GM12878 (cell line): Measurements from ENCODE around the gene ACD. TPM values are rescaled to one million over a fixed set of nuclear protein-coding genes. Genes with fewer than 3 reads are reported as not detected.

Experiments used
- BHLHE40 ChIP-seq, 2 experiments: fragments of 450-650 bp in 1 of 2; IDR thresholded peaks; 2 replicates each; pipeline ENCODE4 v1.6.1; 2011 to 2017; ENCODE audit warnings: low read depth in 2 of 2, borderline replicate concordance in 1 of 2, improper control_type of control experiment in 1 of 2, low read length in 1 of 2, mild to moderate bottlenecking in 1 of 2
- FOXM1 ChIP-seq: IDR thresholded peaks from 2 replicates; pipeline ENCODE4 v1.6.1; 2012; ENCODE audit warnings: low read depth, mild to moderate bottlenecking, inconsistent platforms, low read length, moderate library complexity
- MTA2 ChIP-seq: fragments of 450-650 bp; IDR thresholded peaks from 2 replicates; pipeline ENCODE4 v1.6.1; 2016; ENCODE audit warnings: low read depth, mild to moderate bottlenecking, moderate library complexity
- PML ChIP-seq: IDR thresholded peaks from 2 replicates; pipeline ENCODE4 v1.6.1; 2012; ENCODE audit warnings: low read length, inconsistent platforms
- RCOR1 ChIP-seq: conservative IDR thresholded peaks from 2 replicates; pipeline ENCODE4 v1.6.1; 2012; ENCODE audit warnings: low read depth, low read length, improper control_type of control experiment
- SIN3A ChIP-seq: IDR thresholded peaks from 2 replicates; pipeline ENCODE4 v1.6.1; 2012; ENCODE audit warnings: low read depth, low read length, improper control_type of control experiment
- TCF7 ChIP-seq: IDR thresholded peaks from 2 replicates; pipeline ENCODE4 v1.6.1; 2014; ENCODE audit warnings: antibody characterized with exemption, borderline replicate concordance
- ZNF217 ChIP-seq: fragments of 450-650 bp; IDR thresholded peaks from 2 replicates; pipeline ENCODE4 v1.6.1; 2017; ENCODE audit warnings: antibody characterized with exemption, mild to moderate bottlenecking
- ZNF274 ChIP-seq: IDR thresholded peaks from one replicate; pipeline ENCODE4 v1.8.0; 2011; ENCODE audit not compliant: insufficient read length, insufficient read depth
- polyA plus RNA-seq, 11 experiments: library from polyadenylated mRNA; depleted of rRNA in 4 of 11; unstranded in 6 of 11; stranded (reverse) in 5 of 11; fragments of >200 nt; fragmentation: Nextera tagmentation in 4 of 11; fragmentation: Illumina TruSeq in 1 of 11; extraction: Ambion mirVana in 4 of 11; extraction: Trizol in 1 of 11; gene quantifications; 1 replicate in 1 of 11; 2 replicates in 10 of 11; pipeline versions ENCODE4 v1.2.1 to v1.2.3, GENCODE V29; 2011 to 2016; ENCODE audit warnings: inconsistent platforms in 2 of 11, missing spikeins in 2 of 11, low read depth in 1 of 11
- total RNA-seq, 4 experiments: library from RNA; depleted of rRNA in 3 of 4; stranded (reverse); fragments of >200 nt in 3 of 4; fragmentation: Illumina TruSeq in 1 of 4; extraction: Trizol in 1 of 4; gene quantifications; 2 replicates each; pipeline versions ENCODE4 v1.2.1 to v1.2.3, GENCODE V29; 2013 to 2021
- TF ChIP-seq, protein P1 (sequence below): fragments of 450-650 bp; IDR thresholded peaks from 2 replicates; pipeline ENCODE4 v1.6.1; 2018; ENCODE audit warnings: borderline replicate concordance, mild to moderate bottlenecking; ENCODE audit not compliant: partially characterized antibody
- TF ChIP-seq, protein P2 (sequence below): IDR thresholded peaks from 2 replicates; pipeline ENCODE4 v1.6.1; 2012; ENCODE audit warnings: low read length, inconsistent platforms
- TF ChIP-seq, protein P3 (sequence below): IDR thresholded peaks from 2 replicates; pipeline ENCODE4 v1.6.1; 2012; ENCODE audit warnings: improper control_type of control experiment, low read depth, low read length; ENCODE audit not compliant: insufficient replicate concordance
- TF ChIP-seq, protein P4 (sequence below): IDR thresholded peaks from 2 replicates; pipeline ENCODE4 v1.6.1; 2011; ENCODE audit warnings: low read depth, mild to moderate bottlenecking, low read length, moderate library complexity, borderline replicate concordance; ENCODE audit errors: extremely low read depth
- TF ChIP-seq, protein P5 (sequence below): fragments of 450-650 bp; formaldehyde crosslinking; IDR thresholded peaks from 2 replicates; pipeline ENCODE4 v1.4.0; 2020; ENCODE audit warnings: mild to moderate bottlenecking, moderate library complexity

ACD gene
- total and polyA plus RNA-seq, 10 of the 15 experiments (the other 5 are each of a cell fraction or from before 2014, with no cell fraction given) = 2.9 to 46.7 (median 23.9) TPM

DNA sequence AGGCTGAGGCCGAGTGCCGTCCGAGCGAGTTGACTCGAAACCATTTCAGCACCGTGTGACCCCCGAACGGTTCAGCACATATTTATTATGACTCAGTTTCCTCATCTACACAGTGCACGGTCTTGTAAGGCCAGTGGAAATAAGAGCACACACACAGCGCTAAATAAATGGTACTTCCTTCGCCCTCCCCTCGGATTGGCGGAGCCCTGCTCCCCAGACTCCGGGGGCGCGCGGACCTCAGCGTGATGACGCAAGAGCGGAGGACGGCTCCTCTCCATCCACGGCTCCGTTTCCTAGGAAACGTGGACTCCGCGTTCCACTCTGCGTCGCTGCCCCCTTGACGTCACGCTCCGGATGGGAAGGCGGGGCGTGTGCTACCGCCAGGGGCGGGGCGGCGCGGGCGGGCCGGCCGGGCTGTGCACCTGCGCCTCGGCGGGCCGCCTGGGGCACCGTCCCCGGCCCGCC, 536 bp upstream of the ACD start, which contains the start of gene PARD6A (continued):
- TF ChIP-seq RCOR1 (no peak), FOXM1 (no peak), ZNF274 (no peak), ZNF217 (no peak), MTA2 (peak; percentile 41; the same call in 1 of the 2 replicates), TCF7 (no peak), BHLHE40 (IDR thresholded peaks at IDR 0.05; ENCODE audit: borderline replicate concordance in 1 of 2, low read depth in 2 of 2, low read length in 1 of 2) (peak in 1 of 2 experiments; percentile 51; a peak in 1 of 4 replicates), PML (no peak), SIN3A (peak; percentile 59; the same call in 1 of the 2 replicates)
- TF ChIP-seq, protein P1, sequence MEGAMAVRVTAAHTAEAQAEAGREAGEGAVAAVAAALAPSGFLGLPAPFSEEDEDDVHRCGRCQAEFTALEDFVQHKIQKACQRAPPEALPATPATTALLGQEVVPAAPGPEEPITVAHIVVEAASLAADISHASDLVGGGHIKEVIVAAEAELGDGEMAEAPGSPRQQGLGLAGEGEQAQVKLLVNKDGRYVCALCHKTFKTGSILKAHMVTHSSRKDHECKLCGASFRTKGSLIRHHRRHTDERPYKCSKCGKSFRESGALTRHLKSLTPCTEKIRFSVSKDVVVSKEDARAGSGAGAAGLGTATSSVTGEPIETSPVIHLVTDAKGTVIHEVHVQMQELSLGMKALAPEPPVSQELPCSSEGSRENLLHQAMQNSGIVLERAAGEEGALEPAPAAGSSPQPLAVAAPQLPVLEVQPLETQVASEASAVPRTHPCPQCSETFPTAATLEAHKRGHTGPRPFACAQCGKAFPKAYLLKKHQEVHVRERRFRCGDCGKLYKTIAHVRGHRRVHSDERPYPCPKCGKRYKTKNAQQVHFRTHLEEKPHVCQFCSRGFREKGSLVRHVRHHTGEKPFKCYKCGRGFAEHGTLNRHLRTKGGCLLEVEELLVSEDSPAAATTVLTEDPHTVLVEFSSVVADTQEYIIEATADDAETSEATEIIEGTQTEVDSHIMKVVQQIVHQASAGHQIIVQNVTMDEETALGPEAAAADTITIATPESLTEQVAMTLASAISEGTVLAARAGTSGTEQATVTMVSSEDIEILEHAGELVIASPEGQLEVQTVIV = peak; percentile 1
- TF ChIP-seq, protein P2, sequence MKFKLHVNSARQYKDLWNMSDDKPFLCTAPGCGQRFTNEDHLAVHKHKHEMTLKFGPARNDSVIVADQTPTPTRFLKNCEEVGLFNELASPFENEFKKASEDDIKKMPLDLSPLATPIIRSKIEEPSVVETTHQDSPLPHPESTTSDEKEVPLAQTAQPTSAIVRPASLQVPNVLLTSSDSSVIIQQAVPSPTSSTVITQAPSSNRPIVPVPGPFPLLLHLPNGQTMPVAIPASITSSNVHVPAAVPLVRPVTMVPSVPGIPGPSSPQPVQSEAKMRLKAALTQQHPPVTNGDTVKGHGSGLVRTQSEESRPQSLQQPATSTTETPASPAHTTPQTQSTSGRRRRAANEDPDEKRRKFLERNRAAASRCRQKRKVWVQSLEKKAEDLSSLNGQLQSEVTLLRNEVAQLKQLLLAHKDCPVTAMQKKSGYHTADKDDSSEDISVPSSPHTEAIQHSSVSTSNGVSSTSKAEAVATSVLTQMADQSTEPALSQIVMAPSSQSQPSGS = no peak
- TF ChIP-seq, protein P3, sequence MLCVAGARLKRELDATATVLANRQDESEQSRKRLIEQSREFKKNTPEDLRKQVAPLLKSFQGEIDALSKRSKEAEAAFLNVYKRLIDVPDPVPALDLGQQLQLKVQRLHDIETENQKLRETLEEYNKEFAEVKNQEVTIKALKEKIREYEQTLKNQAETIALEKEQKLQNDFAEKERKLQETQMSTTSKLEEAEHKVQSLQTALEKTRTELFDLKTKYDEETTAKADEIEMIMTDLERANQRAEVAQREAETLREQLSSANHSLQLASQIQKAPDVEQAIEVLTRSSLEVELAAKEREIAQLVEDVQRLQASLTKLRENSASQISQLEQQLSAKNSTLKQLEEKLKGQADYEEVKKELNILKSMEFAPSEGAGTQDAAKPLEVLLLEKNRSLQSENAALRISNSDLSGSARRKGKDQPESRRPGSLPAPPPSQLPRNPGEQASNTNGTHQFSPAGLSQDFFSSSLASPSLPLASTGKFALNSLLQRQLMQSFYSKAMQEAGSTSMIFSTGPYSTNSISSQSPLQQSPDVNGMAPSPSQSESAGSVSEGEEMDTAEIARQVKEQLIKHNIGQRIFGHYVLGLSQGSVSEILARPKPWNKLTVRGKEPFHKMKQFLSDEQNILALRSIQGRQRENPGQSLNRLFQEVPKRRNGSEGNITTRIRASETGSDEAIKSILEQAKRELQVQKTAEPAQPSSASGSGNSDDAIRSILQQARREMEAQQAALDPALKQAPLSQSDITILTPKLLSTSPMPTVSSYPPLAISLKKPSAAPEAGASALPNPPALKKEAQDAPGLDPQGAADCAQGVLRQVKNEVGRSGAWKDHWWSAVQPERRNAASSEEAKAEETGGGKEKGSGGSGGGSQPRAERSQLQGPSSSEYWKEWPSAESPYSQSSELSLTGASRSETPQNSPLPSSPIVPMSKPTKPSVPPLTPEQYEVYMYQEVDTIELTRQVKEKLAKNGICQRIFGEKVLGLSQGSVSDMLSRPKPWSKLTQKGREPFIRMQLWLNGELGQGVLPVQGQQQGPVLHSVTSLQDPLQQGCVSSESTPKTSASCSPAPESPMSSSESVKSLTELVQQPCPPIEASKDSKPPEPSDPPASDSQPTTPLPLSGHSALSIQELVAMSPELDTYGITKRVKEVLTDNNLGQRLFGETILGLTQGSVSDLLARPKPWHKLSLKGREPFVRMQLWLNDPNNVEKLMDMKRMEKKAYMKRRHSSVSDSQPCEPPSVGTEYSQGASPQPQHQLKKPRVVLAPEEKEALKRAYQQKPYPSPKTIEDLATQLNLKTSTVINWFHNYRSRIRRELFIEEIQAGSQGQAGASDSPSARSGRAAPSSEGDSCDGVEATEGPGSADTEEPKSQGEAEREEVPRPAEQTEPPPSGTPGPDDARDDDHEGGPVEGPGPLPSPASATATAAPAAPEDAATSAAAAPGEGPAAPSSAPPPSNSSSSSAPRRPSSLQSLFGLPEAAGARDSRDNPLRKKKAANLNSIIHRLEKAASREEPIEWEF = no peak
- TF ChIP-seq, protein P4, sequence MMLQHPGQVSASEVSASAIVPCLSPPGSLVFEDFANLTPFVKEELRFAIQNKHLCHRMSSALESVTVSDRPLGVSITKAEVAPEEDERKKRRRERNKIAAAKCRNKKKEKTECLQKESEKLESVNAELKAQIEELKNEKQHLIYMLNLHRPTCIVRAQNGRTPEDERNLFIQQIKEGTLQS = peak; percentile 28; the same call in 1 of the 2 replicates
- TF ChIP-seq, protein P5, sequence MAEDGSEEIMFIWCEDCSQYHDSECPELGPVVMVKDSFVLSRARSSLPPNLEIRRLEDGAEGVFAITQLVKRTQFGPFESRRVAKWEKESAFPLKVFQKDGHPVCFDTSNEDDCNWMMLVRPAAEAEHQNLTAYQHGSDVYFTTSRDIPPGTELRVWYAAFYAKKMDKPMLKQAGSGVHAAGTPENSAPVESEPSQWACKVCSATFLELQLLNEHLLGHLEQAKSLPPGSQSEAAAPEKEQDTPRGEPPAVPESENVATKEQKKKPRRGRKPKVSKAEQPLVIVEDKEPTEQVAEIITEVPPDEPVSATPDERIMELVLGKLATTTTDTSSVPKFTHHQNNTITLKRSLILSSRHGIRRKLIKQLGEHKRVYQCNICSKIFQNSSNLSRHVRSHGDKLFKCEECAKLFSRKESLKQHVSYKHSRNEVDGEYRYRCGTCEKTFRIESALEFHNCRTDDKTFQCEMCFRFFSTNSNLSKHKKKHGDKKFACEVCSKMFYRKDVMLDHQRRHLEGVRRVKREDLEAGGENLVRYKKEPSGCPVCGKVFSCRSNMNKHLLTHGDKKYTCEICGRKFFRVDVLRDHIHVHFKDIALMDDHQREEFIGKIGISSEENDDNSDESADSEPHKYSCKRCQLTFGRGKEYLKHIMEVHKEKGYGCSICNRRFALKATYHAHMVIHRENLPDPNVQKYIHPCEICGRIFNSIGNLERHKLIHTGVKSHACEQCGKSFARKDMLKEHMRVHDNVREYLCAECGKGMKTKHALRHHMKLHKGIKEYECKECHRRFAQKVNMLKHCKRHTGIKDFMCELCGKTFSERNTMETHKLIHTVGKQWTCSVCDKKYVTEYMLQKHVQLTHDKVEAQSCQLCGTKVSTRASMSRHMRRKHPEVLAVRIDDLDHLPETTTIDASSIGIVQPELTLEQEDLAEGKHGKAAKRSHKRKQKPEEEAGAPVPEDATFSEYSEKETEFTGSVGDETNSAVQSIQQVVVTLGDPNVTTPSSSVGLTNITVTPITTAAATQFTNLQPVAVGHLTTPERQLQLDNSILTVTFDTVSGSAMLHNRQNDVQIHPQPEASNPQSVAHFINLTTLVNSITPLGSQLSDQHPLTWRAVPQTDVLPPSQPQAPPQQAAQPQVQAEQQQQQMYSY = no peak
